K562 (cell line): Measurements from ENCODE around the gene TJAP1. TPM values are rescaled to one million over a fixed set of nuclear protein-coding genes. Genes with fewer than 3 reads are reported as not detected.
A peak's percentile ranks its signal among the peaks of the same experiment; 100 is the strongest.

Source experiments
- ATAC-seq: fragments of 200-7000 bp; cut with Tn5 transposase; 3 replicates; pipeline ENCODE4 v1.9.1; 2020; ENCODE audit warnings: moderate library complexity
- BruUV-seq: library from RNA; stranded (reverse); fragments of 400-500 nt; replicated peaks from 2 replicates; lab custom pipeline; 2021; lab: Mats Ljungman, UMichigan
- CTCF ChIA-PET: fragments of 300-600 bp; formaldehyde crosslinking; extraction: SDS; loops from one replicate; lab custom pipeline; 2021; ENCODE audit warnings: low intra/inter-chr PET ratio; lab: Yijun Ruan, JAX
- POLR2A ChIA-PET: fragments of 300-600, 350-650 bp; sonication (Branson Sonifier 250); formaldehyde crosslinking; extraction: SDS; loops from one replicate; lab custom pipeline; 2021; ENCODE audit warnings: antibody characterized with exemption, inconsistent platforms; lab: Yijun Ruan, JAX
- DNase-seq, 4 experiments: peaks; one replicate each; pipeline versions ENCODE4 v3.0.0 to v3.0.0-alpha.2; 2011 to 2018; ENCODE audit warnings: low spot score in 3 of 4, mixed read lengths in 3 of 4; ENCODE audit errors: extremely low read depth in 1 of 4
- FAIRE-seq: peaks from 2 replicates; lab custom pipeline; 2011; peaks lifted over from hg19 to GRCh38; lab: Jason Lieb, UNC
- H2AFZ ChIP-seq: 2 replicates; pipeline ENCODE4 v1.6.0; 2011; ENCODE audit warnings: low read depth, low read length, control low read depth, inconsistent platforms
- H3K27ac ChIP-seq: fragments of 200-600 bp; 3 replicates; pipeline ENCODE4 v1.8.0; 2011; ENCODE audit warnings: low read depth, mild to moderate bottlenecking, control low read depth, inconsistent platforms, low read length, moderate library complexity, mixed read lengths; ENCODE audit errors: extremely low read depth
- H3K27me3 ChIP-seq, 2 experiments: fragments of 300-600 bp in 1 of 2; 2 replicates in 1 of 2; 3 replicates in 1 of 2; pipeline versions ENCODE4 v1.6.0 to v1.8.0; 2011; ENCODE audit warnings: inconsistent platforms in 2 of 2, low read length in 2 of 2, mild to moderate bottlenecking in 1 of 2, mixed read lengths in 1 of 2, moderate library complexity in 1 of 2; ENCODE audit not compliant: control insufficient read depth in 2 of 2, insufficient read depth in 2 of 2
- H3K36me3 ChIP-seq: fragments of 300-600 bp; 3 replicates; pipeline ENCODE4 v1.8.0; 2011; ENCODE audit warnings: mild to moderate bottlenecking, low read length, inconsistent platforms; ENCODE audit not compliant: control insufficient read depth, insufficient read depth
- H3K4me1 ChIP-seq, 2 experiments: fragments of 200-600 bp in 1 of 2; replicated peaks in 1 of 2; 2 replicates in 1 of 2; 3 replicates in 1 of 2; pipeline versions ENCODE4 v1.5.1 to v1.8.0; 2011; ENCODE audit warnings: inconsistent platforms in 2 of 2, low read length in 2 of 2, mild to moderate bottlenecking in 1 of 2, mixed read lengths in 1 of 2, moderate library complexity in 1 of 2; ENCODE audit not compliant: control insufficient read depth in 2 of 2, insufficient read depth in 2 of 2
- H3K4me2 ChIP-seq: 2 replicates; pipeline ENCODE4 v1.6.1; 2011; ENCODE audit warnings: low read length, control low read depth, inconsistent platforms, mixed read lengths; ENCODE audit not compliant: insufficient read depth
- H3K4me3 ChIP-seq: fragments of 200-600 bp; sonication (generic), shearing (Covaris generic); 2 replicates; pipeline ENCODE4 v1.5.1; 2016; ENCODE audit warnings: control low read depth, inconsistent platforms
- H3K79me2 ChIP-seq: fragments of 200-600 bp; 3 replicates; pipeline ENCODE4 v1.8.0; 2011; ENCODE audit warnings: low read length, inconsistent platforms; ENCODE audit not compliant: control insufficient read depth, insufficient read depth
- H3K9ac ChIP-seq, 2 experiments: 2 replicates each; pipeline versions ENCODE4 v1.6.0 to v1.6.1; 2011; ENCODE audit warnings: low read depth in 2 of 2, low read length in 2 of 2, control low read depth in 1 of 2, inconsistent platforms in 1 of 2, mild to moderate bottlenecking in 1 of 2, mixed read lengths in 1 of 2; ENCODE audit not compliant: insufficient read depth in 1 of 2
- H3K9me1 ChIP-seq: one replicate; pipeline ENCODE4 v1.6.0; 2011; ENCODE audit warnings: inconsistent platforms, mild to moderate bottlenecking, low read length, moderate library complexity; ENCODE audit not compliant: control insufficient read depth, insufficient read depth
- H3K9me3 ChIP-seq: replicated peaks from 2 replicates; pipeline ENCODE4 v1.5.1; 2011; ENCODE audit warnings: low read depth, low read length, inconsistent platforms; ENCODE audit not compliant: control insufficient read depth, insufficient read depth
- H4K20me1 ChIP-seq: replicated peaks from 2 replicates; pipeline ENCODE4 v1.6.1; 2011; ENCODE audit warnings: low read length, inconsistent platforms, mixed read lengths; ENCODE audit not compliant: control insufficient read depth, insufficient read depth
- CHD2 ChIP-seq: IDR thresholded peaks from 2 replicates; pipeline ENCODE4 v1.6.1; 2011; ENCODE audit warnings: low read depth, low read length
- KLF10 ChIP-seq: fragments of 250-450 bp; sonication (Bioruptor Pico); IDR thresholded peaks from 2 replicates; pipeline ENCODE4 v1.6.1; 2021; ENCODE audit warnings: matching md5 sums
- NELFE ChIP-seq: IDR thresholded peaks from 2 replicates; pipeline ENCODE4 v1.6.1; 2011; ENCODE audit warnings: mild to moderate bottlenecking; ENCODE audit not compliant: insufficient read depth, insufficient read length
- NR3C1 ChIP-seq: sonication (generic); formaldehyde crosslinking; IDR thresholded peaks from 2 replicates; pipeline ENCODE4 v1.8.1; 2022; ENCODE audit warnings: missing genetic modification reagents
- PCBP1 ChIP-seq: fragments of 200-400 bp; formaldehyde crosslinking; IDR thresholded peaks from 2 replicates; pipeline ENCODE4 v1.6.1; 2018; ENCODE audit warnings: mild to moderate bottlenecking, low read depth, low read length; ENCODE audit not compliant: poor library complexity, severe bottlenecking
- POLR2AphosphoS5 ChIP-seq: IDR thresholded peaks from 2 replicates; pipeline ENCODE4 v1.6.1; 2011; ENCODE audit warnings: mild to moderate bottlenecking, low read depth, low read length, moderate library complexity; ENCODE audit not compliant: control insufficient read depth, insufficient read depth
- POLR2G ChIP-seq: fragments of 200-400 bp; formaldehyde crosslinking; IDR thresholded peaks from 2 replicates; pipeline ENCODE4 v1.6.1; 2017; ENCODE audit warnings: low read depth, mild to moderate bottlenecking, antibody characterized with exemption, low read length, moderate library complexity
- RBFOX2 ChIP-seq: fragments of 200-400 bp; formaldehyde crosslinking; IDR thresholded peaks from 2 replicates; pipeline ENCODE4 v1.6.1; 2017; ENCODE audit warnings: low read depth, mild to moderate bottlenecking, low read length, moderate library complexity
- SNRNP70 ChIP-seq: fragments of 200-400 bp; formaldehyde crosslinking; optimal IDR thresholded peaks from 2 replicates; pipeline ENCODE3; 2017; ENCODE audit warnings: low read depth, low read length
- THRAP3 ChIP-seq: fragments of 450-650 bp; IDR thresholded peaks from 2 replicates; pipeline ENCODE4 v1.6.1; 2016; ENCODE audit warnings: mild to moderate bottlenecking, inconsistent platforms, borderline replicate concordance
- ZNF354B ChIP-seq: fragments of 250-450 bp; sonication (Bioruptor Pico); IDR thresholded peaks from 2 replicates; pipeline ENCODE4 v1.4.0; 2020
- WGBS: fragments of 100-300 bp; shearing (Covaris generic); methylation state at CpG from one replicate; pipeline ENCODE4 v1.1.6; 2016; ENCODE audit warnings: low coverage, mixed read lengths; ENCODE audit not compliant: insufficient coverage; ENCODE audit errors: missing lambda C conversion rate; 5-methylcytosine and 5-hydroxymethylcytosine counted together
- in situ Hi-C: fragments of 300-500 bp; cut with MboI; formaldehyde crosslinking; loops from 4 replicates; pipeline ENCODE4 v1.15.0; 2018; ENCODE audit warnings: inconsistent platforms, mixed read lengths
- intact Hi-C: fragments of 100-400 bp; cut with micrococcal nuclease; formaldehyde crosslinking; loops from 2 replicates; pipeline ENCODE4 v1.14.2; 2022
- polyA plus RNA-seq, 8 experiments: library from polyadenylated mRNA; depleted of rRNA in 4 of 8; stranded (reverse) in 5 of 8; unstranded in 3 of 8; fragments of >200 nt; fragmentation: Nextera tagmentation in 2 of 8; fragmentation: Illumina TruSeq in 1 of 8; extraction: Ambion mirVana in 2 of 8; extraction: Trizol in 1 of 8; gene quantifications; 2 replicates each; pipeline versions ENCODE4 v1.2.1 to v1.2.3, GENCODE V29; 2011 to 2014; ENCODE audit warnings: inconsistent platforms in 1 of 8, missing spikeins in 1 of 8
- total RNA-seq, 7 experiments: library from RNA; depleted of rRNA in 6 of 7; stranded (reverse); fragments of >200 nt in 6 of 7; fragmentation: Illumina TruSeq in 2 of 7; extraction: Trizol in 2 of 7; gene quantifications; 2 replicates each; pipeline versions ENCODE4 v1.2.1 to v1.2.3, GENCODE V29; 2011 to 2021; ENCODE audit warnings: low replicate concordance in 1 of 7
- TF ChIP-seq, protein P1 (sequence below): sonication (generic); formaldehyde crosslinking; IDR thresholded peaks from 2 replicates; pipeline ENCODE4 v1.8.0; 2023; ENCODE audit warnings: mild to moderate bottlenecking, missing genetic modification reagents
- TF ChIP-seq, protein P2 (sequence below): sonication (generic); formaldehyde crosslinking; IDR thresholded peaks from 2 replicates; pipeline ENCODE4 v1.8.0; 2022; ENCODE audit warnings: mild to moderate bottlenecking, missing genetic modification reagents
- TF ChIP-seq, protein P3 (sequence below): fragments of 450-650 bp; IDR thresholded peaks from 2 replicates; pipeline ENCODE4 v1.6.1; 2017; ENCODE audit warnings: mild to moderate bottlenecking, moderate library complexity
- TF ChIP-seq, protein P4 (sequence below): IDR thresholded peaks from 2 replicates; pipeline ENCODE4 v1.6.1; 2011; ENCODE audit not compliant: insufficient read length; ENCODE audit errors: extremely low read depth

TJAP1 gene
- total and polyA plus RNA-seq, 9 of the 15 experiments (the other 6 are each of a cell fraction or from before 2014, with no cell fraction given), result 0.06 to 35.8 (median 16.2) TPM

DNA sequence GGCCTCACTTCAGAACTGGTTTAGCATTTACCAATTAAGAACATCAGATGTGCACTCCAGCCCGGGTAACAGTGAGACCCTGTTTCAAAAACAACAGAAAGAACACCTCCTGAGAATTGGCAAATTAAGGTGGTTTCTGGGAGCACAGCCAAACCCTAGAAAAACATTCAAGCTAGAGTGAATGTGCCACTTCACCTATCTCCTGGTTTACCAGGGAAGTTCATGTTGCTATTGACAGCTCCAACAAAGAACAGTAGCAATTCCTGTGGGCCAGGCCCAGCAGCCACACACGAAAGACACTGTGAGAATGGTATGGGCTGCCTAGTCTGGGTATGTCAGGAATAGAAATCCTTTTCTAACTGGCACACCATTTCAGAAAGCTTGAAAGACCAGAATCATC lies 44.5 kb downstream of the TJAP1 start:
- no TSS peak for BruUV-seq
- ChIA-PET POLR2A (interaction anchor here (0.6 to 7.1 kb wide), 9 partner anchors 9 to 735 kb away, joined by 3 to 89 read pairs (median 3); partner anchors contain the start of genes LRRC73 and SLC35B2), CTCF (no interaction called here)
- H3K27me3 ChIP-seq, result no peaks in the 10 kb centered on the region
- peaks cover 93% of the 10 kb centered on the region for H3K36me3 ChIP-seq
- H3K4me2 ChIP-seq, result no peak overlapping the region
- DNase-seq (no peak), FAIRE-seq (no peak), ATAC-seq (no peak)
- H2AFZ ChIP-seq, result no peak overlapping the region
- in situ Hi-C loops, result no loop called here
- peaks cover 11% of the 10 kb centered on the region; the same call in 1 of the 2 replicates for H4K20me1 ChIP-seq
- peaks cover 3% of the 10 kb centered on the region for H3K9me1 ChIP-seq
- no peak overlapping the region for H3K27ac ChIP-seq
- no peaks in the 10 kb centered on the region for H3K9me3 ChIP-seq
- peaks cover 10 to 11% of the 10 kb centered on the region in 2 experiments; a peak in 3 of 5 replicates for H3K4me1 ChIP-seq
- intact Hi-C loops, result no loop called here
- H3K79me2 ChIP-seq, result peaks cover 32% of the 10 kb centered on the region
- H3K4me3 ChIP-seq, result no peak overlapping the region
- no peak overlapping the region for H3K9ac ChIP-seq
- WGBS, result 90% methylated on average over 2 of the region's 2 CpGs
- TF ChIP-seq, protein P1, sequence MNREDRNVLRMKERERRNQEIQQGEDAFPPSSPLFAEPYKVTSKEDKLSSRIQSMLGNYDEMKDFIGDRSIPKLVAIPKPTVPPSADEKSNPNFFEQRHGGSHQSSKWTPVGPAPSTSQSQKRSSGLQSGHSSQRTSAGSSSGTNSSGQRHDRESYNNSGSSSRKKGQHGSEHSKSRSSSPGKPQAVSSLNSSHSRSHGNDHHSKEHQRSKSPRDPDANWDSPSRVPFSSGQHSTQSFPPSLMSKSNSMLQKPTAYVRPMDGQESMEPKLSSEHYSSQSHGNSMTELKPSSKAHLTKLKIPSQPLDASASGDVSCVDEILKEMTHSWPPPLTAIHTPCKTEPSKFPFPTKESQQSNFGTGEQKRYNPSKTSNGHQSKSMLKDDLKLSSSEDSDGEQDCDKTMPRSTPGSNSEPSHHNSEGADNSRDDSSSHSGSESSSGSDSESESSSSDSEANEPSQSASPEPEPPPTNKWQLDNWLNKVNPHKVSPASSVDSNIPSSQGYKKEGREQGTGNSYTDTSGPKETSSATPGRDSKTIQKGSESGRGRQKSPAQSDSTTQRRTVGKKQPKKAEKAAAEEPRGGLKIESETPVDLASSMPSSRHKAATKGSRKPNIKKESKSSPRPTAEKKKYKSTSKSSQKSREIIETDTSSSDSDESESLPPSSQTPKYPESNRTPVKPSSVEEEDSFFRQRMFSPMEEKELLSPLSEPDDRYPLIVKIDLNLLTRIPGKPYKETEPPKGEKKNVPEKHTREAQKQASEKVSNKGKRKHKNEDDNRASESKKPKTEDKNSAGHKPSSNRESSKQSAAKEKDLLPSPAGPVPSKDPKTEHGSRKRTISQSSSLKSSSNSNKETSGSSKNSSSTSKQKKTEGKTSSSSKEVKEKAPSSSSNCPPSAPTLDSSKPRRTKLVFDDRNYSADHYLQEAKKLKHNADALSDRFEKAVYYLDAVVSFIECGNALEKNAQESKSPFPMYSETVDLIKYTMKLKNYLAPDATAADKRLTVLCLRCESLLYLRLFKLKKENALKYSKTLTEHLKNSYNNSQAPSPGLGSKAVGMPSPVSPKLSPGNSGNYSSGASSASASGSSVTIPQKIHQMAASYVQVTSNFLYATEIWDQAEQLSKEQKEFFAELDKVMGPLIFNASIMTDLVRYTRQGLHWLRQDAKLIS (CRISPR knock-in tag), result 0 out of 2 replicates have a peak, but pooled peaks have one; percentile 34
- TF ChIP-seq, protein P2, sequence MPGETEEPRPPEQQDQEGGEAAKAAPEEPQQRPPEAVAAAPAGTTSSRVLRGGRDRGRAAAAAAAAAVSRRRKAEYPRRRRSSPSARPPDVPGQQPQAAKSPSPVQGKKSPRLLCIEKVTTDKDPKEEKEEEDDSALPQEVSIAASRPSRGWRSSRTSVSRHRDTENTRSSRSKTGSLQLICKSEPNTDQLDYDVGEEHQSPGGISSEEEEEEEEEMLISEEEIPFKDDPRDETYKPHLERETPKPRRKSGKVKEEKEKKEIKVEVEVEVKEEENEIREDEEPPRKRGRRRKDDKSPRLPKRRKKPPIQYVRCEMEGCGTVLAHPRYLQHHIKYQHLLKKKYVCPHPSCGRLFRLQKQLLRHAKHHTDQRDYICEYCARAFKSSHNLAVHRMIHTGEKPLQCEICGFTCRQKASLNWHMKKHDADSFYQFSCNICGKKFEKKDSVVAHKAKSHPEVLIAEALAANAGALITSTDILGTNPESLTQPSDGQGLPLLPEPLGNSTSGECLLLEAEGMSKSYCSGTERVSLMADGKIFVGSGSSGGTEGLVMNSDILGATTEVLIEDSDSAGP (CRISPR knock-in tag), result no peak
- TF ChIP-seq NR3C1 (CRISPR knock-in tag), result 0 out of 2 replicates have a peak, but pooled peaks have one; percentile 28
- TF ChIP-seq NELFE, result no peak
- peak; percentile 39; the same call in 1 of the 2 replicates for TF ChIP-seq POLR2G
- TF ChIP-seq, protein P3, sequence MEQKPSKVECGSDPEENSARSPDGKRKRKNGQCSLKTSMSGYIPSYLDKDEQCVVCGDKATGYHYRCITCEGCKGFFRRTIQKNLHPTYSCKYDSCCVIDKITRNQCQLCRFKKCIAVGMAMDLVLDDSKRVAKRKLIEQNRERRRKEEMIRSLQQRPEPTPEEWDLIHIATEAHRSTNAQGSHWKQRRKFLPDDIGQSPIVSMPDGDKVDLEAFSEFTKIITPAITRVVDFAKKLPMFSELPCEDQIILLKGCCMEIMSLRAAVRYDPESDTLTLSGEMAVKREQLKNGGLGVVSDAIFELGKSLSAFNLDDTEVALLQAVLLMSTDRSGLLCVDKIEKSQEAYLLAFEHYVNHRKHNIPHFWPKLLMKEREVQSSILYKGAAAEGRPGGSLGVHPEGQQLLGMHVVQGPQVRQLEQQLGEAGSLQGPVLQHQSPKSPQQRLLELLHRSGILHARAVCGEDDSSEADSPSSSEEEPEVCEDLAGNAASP, result no peak
- peak; percentile 39; the same call in 1 of the 2 replicates for TF ChIP-seq RBFOX2
- TF ChIP-seq PCBP1, result no peak
- no peak for TF ChIP-seq SNRNP70
- TF ChIP-seq ZNF354B, result no peak
- peak; percentile 5; the same call in 1 of the 2 replicates for TF ChIP-seq CHD2
- TF ChIP-seq KLF10 (CRISPR knock-in tag), result no peak
- TF ChIP-seq, protein P4, sequence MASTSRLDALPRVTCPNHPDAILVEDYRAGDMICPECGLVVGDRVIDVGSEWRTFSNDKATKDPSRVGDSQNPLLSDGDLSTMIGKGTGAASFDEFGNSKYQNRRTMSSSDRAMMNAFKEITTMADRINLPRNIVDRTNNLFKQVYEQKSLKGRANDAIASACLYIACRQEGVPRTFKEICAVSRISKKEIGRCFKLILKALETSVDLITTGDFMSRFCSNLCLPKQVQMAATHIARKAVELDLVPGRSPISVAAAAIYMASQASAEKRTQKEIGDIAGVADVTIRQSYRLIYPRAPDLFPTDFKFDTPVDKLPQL, result no peak
- no peak for TF ChIP-seq THRAP3
- 0 out of 2 replicates have a peak, but pooled peaks have one; percentile 26 for TF ChIP-seq POLR2AphosphoS5
